ENCODE results near the gene TDRD6. TPM values are rescaled to one million over a fixed set of nuclear protein-coding genes. Genes with fewer than 3 reads are reported as not detected.

TDRD6 gene
- total and polyA plus RNA-seq, 10 of the 15 experiments (the other 5 are each of a cell fraction or from before 2014, with no cell fraction given): not detected

DNA sequence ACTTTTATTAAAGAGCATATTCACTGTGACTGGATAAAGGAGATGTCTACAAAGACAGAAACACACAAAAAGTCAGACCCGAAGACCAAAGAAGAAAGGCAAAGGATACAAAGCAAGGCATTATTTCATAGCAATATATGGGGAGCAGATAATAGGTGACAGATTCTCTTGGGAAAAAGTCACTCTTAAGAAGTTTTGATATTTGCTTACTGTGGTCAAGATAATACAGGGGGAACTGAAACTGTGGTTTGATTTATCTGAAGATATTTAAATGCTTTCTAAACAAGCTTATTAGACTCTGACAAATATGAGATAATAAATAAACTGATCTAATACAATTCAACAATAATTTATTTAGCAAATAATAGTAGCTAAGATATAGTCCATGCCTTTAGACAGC lies 49.8 kb upstream of the TDRD6 start:
- WGBS (ENCODE audit: insufficient coverage, insufficient replicate concordance, low lambda C conversion rate, missing lambda C conversion rate): 0% methylated on average over 1 of the region's 1 CpG
- Histone ChIP-seq H3K9me3 (replicated peaks; ENCODE audit: control insufficient read depth, insufficient read depth, low read length) (no peaks in the 10 kb centered on the region), H3K4me1 (ENCODE audit: control insufficient read depth, insufficient read depth, low read length) (no peaks in the 10 kb centered on the region), H3K9ac (ENCODE audit: control insufficient read depth, insufficient read depth, low read length) (no peak overlapping the region), H4K20me1 (ENCODE audit: control insufficient read depth, insufficient read depth) (no peaks in the 10 kb centered on the region), H3K36me3 (ENCODE audit: control insufficient read depth in 2 of 2, insufficient read depth in 2 of 2, low read length in 1 of 2) (no peaks in the 10 kb centered on the region), H3K27me3 (replicated peaks in 1 of 2; ENCODE audit: control insufficient read depth in 2 of 2, insufficient read depth in 2 of 2, low read length in 1 of 2) (no peaks in the 10 kb centered on the region; a peak in 2 of 4 replicates), H2AFZ (ENCODE audit: control insufficient read depth, low read depth, low read length) (no peak overlapping the region), H3K4me3 (no peak overlapping the region), H3K4me2 (ENCODE audit: control insufficient read depth, insufficient read depth) (no peak overlapping the region), H3K79me2 (ENCODE audit: control insufficient read depth, insufficient read depth, low read length) (no peaks in the 10 kb centered on the region), H3K27ac (ENCODE audit: control insufficient read depth, insufficient read depth) (no peak overlapping the region)
- ChIA-PET CTCF (no interaction called here), RAD21 (ENCODE audit: unreplicated experiment) (no interaction called here), POLR2A (no interaction called here), SMC1A (ENCODE audit: uncharacterized antibody, unreplicated experiment) (no interaction called here)
- TF ChIP-seq ZNF274 (IDR thresholded peaks at IDR 0.05; ENCODE audit: insufficient read depth, insufficient read length): no peak
- no peak for TF ChIP-seq TBL1XR1 (IDR thresholded peaks at IDR 0.05; ENCODE audit: low read depth, low read length)
- TF ChIP-seq SPI1 (IDR thresholded peaks at IDR 0.05; ENCODE audit: borderline replicate concordance, insufficient read depth, low read depth, low read length): peak; percentile 21; the same call in 1 of the 2 replicates
- TF ChIP-seq, protein P1, sequence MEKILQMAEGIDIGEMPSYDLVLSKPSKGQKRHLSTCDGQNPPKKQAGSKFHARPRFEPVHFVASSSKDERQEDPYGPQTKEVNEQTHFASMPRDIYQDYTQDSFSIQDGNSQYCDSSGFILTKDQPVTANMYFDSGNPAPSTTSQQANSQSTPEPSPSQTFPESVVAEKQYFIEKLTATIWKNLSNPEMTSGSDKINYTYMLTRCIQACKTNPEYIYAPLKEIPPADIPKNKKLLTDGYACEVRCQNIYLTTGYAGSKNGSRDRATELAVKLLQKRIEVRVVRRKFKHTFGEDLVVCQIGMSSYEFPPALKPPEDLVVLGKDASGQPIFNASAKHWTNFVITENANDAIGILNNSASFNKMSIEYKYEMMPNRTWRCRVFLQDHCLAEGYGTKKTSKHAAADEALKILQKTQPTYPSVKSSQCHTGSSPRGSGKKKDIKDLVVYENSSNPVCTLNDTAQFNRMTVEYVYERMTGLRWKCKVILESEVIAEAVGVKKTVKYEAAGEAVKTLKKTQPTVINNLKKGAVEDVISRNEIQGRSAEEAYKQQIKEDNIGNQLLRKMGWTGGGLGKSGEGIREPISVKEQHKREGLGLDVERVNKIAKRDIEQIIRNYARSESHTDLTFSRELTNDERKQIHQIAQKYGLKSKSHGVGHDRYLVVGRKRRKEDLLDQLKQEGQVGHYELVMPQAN (conservative IDR thresholded peaks at IDR 0.05): no peak
- no peak for TF ChIP-seq MYB (IDR thresholded peaks at IDR 0.05; ENCODE audit: borderline replicate concordance, low read depth, low read length)
- no TSS peak for BruUV-seq (replicated peaks)
- no peak for DNase-seq (ENCODE audit: low read depth, low spot score)
- no peak for ATAC-seq
- intact Hi-C loops (cut with micrococcal nuclease; ENCODE audit: unreplicated experiment) (no loop called here), in situ Hi-C loops (cut with MboI) (loop anchor here (25.0 kb wide), 1 partner anchor 551 kb away; no protein-coding TSS in a partner anchor)
- FAIRE-seq: no peak

- Histone ChIP-seq H2AFZ (ENCODE audit: control insufficient read depth, low read depth, low read length) (no peak overlapping the region), H4K20me1 (ENCODE audit: control insufficient read depth, insufficient read depth) (no peaks in the 10 kb centered on the region), H3K4me2 (ENCODE audit: control insufficient read depth, insufficient read depth) (no peak overlapping the region), H3K9me3 (replicated peaks; ENCODE audit: control insufficient read depth, insufficient read depth, low read length) (no peaks in the 10 kb centered on the region), H3K27me3 (replicated peaks in 1 of 2; ENCODE audit: control insufficient read depth in 2 of 2, insufficient read depth in 2 of 2, low read length in 1 of 2) (no peaks in the 10 kb centered on the region; a peak in 2 of 4 replicates), H3K9ac (ENCODE audit: control insufficient read depth, insufficient read depth, low read length) (no peak overlapping the region), H3K4me3 (no peak overlapping the region), H3K4me1 (ENCODE audit: control insufficient read depth, insufficient read depth, low read length) (no peaks in the 10 kb centered on the region), H3K36me3 (ENCODE audit: control insufficient read depth in 2 of 2, insufficient read depth in 2 of 2, low read length in 1 of 2) (no peaks in the 10 kb centered on the region), H3K79me2 (ENCODE audit: control insufficient read depth, insufficient read depth, low read length) (no peaks in the 10 kb centered on the region), H3K27ac (ENCODE audit: control insufficient read depth, insufficient read depth) (no peak overlapping the region)
- ChIA-PET SMC1A (ENCODE audit: uncharacterized antibody, unreplicated experiment) (no interaction called here), CTCF (no interaction called here), RAD21 (ENCODE audit: unreplicated experiment) (no interaction called here), POLR2A (no interaction called here)
- intact Hi-C loops (cut with micrococcal nuclease; ENCODE audit: unreplicated experiment) (no loop called here), in situ Hi-C loops (cut with MboI) (loop anchor here (25.0 kb wide), 1 partner anchor 551 kb away; no protein-coding TSS in a partner anchor)
- DNase-seq (ENCODE audit: low read depth, low spot score) (no peak), ATAC-seq (no peak), FAIRE-seq (no peak)
- no TSS peak for BruUV-seq (replicated peaks)
- 0% methylated on average over 2 of the region's 2 CpGs for WGBS (ENCODE audit: insufficient coverage, insufficient replicate concordance, low lambda C conversion rate, missing lambda C conversion rate)
- TF ChIP-seq SRF (IDR thresholded peaks at IDR 0.05; ENCODE audit: low read depth in 2 of 2, low read length in 2 of 2): no peak
- TF ChIP-seq NFXL1 (IDR thresholded peaks at IDR 0.05; ENCODE audit: borderline replicate concordance): no peak
- TF ChIP-seq GATAD2B (conservative IDR thresholded peaks at IDR 0.05; ENCODE audit: low read depth): no peak
- TF ChIP-seq SREBF2 (IDR thresholded peaks at IDR 0.05; ENCODE audit: low read length): no peak
- no peak for TF ChIP-seq PML (IDR thresholded peaks at IDR 0.05; ENCODE audit: low read length)
- no peak for TF ChIP-seq SIX5 (IDR thresholded peaks at IDR 0.05; ENCODE audit: low read depth, low read length, severe bottlenecking)
- TF ChIP-seq EP300 (IDR thresholded peaks at IDR 0.05; ENCODE audit: borderline replicate concordance in 1 of 2, control insufficient read depth in 1 of 2, low read depth in 2 of 2, low read length in 2 of 2): no peak
- no peak for TF ChIP-seq KLF5 (IDR thresholded peaks at IDR 0.05; ENCODE audit: partially characterized antibody)
- TF ChIP-seq ZNF217 (IDR thresholded peaks at IDR 0.05): no peak
Measured at GRCh38 chr6:46638650-46639049, 49.0 kb upstream of the TDRD6 start.
